ENCODE measurements around the gene INPP5A.
"Not testable (repeated sequence)": the region's sequence is repeated elsewhere in the genome, so short reads cannot be mapped to it uniquely, and the experiment has no call there.

INPP5A gene

GRCh38 chr10:132593900-132594876, 56.6 kb downstream of the INPP5A start:
- TF ChIP-seq, protein P1, sequence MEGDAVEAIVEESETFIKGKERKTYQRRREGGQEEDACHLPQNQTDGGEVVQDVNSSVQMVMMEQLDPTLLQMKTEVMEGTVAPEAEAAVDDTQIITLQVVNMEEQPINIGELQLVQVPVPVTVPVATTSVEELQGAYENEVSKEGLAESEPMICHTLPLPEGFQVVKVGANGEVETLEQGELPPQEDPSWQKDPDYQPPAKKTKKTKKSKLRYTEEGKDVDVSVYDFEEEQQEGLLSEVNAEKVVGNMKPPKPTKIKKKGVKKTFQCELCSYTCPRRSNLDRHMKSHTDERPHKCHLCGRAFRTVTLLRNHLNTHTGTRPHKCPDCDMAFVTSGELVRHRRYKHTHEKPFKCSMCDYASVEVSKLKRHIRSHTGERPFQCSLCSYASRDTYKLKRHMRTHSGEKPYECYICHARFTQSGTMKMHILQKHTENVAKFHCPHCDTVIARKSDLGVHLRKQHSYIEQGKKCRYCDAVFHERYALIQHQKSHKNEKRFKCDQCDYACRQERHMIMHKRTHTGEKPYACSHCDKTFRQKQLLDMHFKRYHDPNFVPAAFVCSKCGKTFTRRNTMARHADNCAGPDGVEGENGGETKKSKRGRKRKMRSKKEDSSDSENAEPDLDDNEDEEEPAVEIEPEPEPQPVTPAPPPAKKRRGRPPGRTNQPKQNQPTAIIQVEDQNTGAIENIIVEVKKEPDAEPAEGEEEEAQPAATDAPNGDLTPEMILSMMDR (IDR thresholded peaks at IDR 0.05; ENCODE audit: extremely low read depth, insufficient read depth, missing control alignments): no peak
- peak; percentile 81 for DNase-seq (ENCODE audit: low spot score)
- in situ Hi-C loops (cut with MboI; ENCODE audit: low pct_unique_long_range_greater_than_20kb, low sequenced_read_pairs, unreplicated experiment): no loop called here

DNA sequence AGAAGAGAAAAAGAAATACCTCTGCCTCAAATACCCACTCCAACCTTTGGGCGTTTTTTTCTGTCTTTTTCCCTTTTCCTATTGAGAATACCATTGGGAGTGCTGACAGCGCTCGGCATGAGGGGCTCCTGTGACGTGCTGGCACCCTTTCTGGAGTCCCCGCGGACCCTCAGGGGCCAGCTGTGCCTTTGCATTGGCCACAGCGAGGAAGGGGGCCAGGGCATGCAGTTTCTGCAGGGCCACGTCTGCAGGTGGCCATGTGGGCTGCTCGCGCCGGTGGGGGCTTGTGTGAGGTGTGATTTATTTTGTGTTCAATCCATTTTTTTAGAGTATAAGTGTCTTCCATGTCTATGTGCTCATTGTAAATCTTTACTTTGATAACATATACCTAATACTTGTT, 57.4 kb downstream of the INPP5A start:
- in situ Hi-C loops (cut with MboI; ENCODE audit: low pct_unique_long_range_greater_than_20kb, low sequenced_read_pairs, unreplicated experiment): no loop called here
- no peak for DNase-seq (ENCODE audit: low spot score)
- TF ChIP-seq, protein P1 (IDR thresholded peaks at IDR 0.05; ENCODE audit: extremely low read depth, insufficient read depth, missing control alignments): no peak

DNA sequence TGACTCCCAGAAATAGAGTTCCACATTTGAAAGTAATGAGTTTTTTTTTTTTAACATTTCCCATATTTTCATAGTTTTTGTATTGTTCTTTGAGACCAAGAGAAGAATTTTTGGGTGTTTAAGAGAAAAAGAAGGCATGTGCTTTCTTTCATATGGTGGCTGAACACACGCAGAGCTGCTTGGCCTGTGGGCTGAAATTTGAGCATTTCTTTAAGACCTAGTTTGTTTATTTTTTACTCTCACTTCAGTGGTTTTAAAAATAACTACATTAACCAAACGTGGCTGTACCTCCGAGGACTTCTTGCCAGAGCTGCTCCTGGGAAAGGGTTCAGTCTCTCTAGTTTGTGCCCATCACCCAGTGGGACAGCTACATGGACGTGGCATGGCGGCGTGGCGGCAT, 58.3 kb downstream of the INPP5A start:
- DNase-seq (ENCODE audit: low spot score): no peak
- in situ Hi-C loops (cut with MboI; ENCODE audit: low pct_unique_long_range_greater_than_20kb, low sequenced_read_pairs, unreplicated experiment): no loop called here
- TF ChIP-seq, protein P1 (IDR thresholded peaks at IDR 0.05; ENCODE audit: extremely low read depth, insufficient read depth, missing control alignments): no peak

DNA sequence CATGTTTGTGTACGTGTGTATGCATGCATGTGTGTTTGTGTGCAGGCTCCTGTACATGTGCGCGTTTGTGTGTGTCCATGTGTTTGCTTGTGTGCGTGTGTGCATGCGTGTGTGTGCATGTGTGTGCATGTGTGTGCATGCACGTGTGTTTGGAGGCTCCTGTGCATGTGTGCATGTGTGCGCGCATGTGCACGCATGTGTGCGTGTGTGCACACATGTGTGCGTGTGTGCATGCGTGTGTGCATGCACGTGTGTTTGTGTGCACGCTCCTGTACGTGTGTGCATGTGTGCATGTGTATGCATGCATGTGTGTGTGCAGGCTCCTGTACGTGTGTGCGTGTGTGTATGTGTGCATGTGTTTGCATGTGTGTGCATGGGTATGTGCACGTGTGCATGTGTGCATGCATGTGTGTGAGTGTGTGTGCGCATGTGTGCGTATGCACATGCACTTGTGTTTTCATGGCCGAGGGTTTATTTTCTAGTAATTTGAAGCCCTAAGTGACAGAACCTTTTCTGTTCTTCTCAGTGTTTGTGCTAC, 59.2 kb downstream of the INPP5A start:
- in situ Hi-C loops (cut with MboI; ENCODE audit: low pct_unique_long_range_greater_than_20kb, low sequenced_read_pairs, unreplicated experiment): no loop called here
- no peak for DNase-seq (ENCODE audit: low spot score)
- TF ChIP-seq, protein P1 (IDR thresholded peaks at IDR 0.05; ENCODE audit: extremely low read depth, insufficient read depth, missing control alignments): no peak

- in situ Hi-C loops (cut with MboI; ENCODE audit: low pct_unique_long_range_greater_than_20kb, low sequenced_read_pairs, unreplicated experiment): no loop called here
- DNase-seq (ENCODE audit: low spot score): no peak
- TF ChIP-seq, protein P1 (IDR thresholded peaks at IDR 0.05; ENCODE audit: extremely low read depth, insufficient read depth, missing control alignments): no peak
Measured at GRCh38 chr10:132597654-132598053, 60.1 kb downstream of the INPP5A start.

DNA sequence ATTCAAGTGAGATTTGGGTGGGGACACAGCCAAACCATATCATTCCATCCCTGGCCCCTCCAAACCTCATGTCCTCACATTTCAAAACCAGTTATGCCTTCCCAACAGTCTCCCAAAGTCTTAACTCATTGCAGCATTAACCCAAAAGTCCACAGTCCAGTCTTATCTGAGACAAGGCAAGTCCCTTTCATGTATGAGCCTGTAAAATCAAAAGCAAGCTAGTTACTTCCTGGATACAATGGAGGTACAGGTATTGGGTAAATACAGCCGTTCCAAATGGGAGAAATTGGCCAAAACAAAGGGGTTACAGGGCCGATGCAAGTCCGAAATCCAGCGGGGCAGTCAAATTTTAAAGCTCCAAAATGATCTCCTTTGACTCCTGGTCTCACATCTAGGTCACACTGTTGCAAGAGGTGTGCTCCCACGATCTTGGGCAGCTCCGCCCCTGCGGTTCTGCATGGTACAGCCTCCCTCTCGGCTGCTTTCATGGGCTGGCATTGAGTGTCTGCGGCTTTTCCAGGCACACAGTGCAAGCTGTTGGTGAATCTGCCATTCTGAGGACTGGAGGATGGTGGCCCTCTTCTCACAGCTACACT, 61.5 kb downstream of the INPP5A start:
- in situ Hi-C loops (cut with MboI; ENCODE audit: low pct_unique_long_range_greater_than_20kb, low sequenced_read_pairs, unreplicated experiment); DNase-seq (ENCODE audit: low spot score): not testable (repeated sequence)

DNA sequence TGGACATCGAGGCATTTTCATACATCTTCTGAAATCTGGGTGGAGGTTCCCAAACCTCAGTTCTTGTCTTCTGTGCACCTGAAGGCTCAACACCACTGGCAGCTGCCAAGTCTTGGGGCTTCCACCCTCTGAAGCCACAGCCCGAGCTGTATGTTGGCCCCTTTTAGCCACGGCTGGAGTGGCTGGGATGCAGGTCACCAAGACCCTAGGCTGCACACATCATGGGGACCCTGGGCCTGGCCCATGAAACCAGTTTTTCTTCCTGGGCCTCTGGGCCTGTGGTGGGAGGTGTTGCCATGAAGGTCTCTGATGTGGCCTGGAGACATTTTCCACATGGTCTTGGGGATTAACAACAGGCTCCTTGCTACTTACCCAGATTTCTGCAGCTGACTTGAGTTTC, 62.1 kb downstream of the INPP5A start:
- no peak for DNase-seq (ENCODE audit: low spot score)
- TF ChIP-seq, protein P1 (IDR thresholded peaks at IDR 0.05; ENCODE audit: extremely low read depth, insufficient read depth, missing control alignments): no peak
- in situ Hi-C loops (cut with MboI; ENCODE audit: low pct_unique_long_range_greater_than_20kb, low sequenced_read_pairs, unreplicated experiment): no loop called here

All from GM13977 (cell line).